Duodenal mucosa (tissue), 2 donors: ENCODE data around the gene SAC3D1.

Source experiments
- H3K27ac ChIP-seq: one replicate; pipeline ENCODE4 v1.7.0; 2013; ENCODE audit warnings: low read depth, low read length
- H3K27me3 ChIP-seq, 2 donors: one replicate each; pipeline ENCODE4 v1.7.0; 2013; ENCODE audit warnings: low read length in 2 of 2, control low read depth in 1 of 2; ENCODE audit not compliant: insufficient read depth in 2 of 2, control insufficient read depth in 1 of 2
- H3K36me3 ChIP-seq, 2 donors: one replicate each; pipeline ENCODE4 v1.7.0; 2013; ENCODE audit warnings: low read length in 2 of 2, control low read depth in 1 of 2; ENCODE audit not compliant: insufficient read depth in 2 of 2, control insufficient read depth in 1 of 2
- H3K4me1 ChIP-seq, 2 donors: one replicate each; pipeline ENCODE4 v1.7.0; 2013; ENCODE audit warnings: low read length in 2 of 2, control low read depth in 1 of 2; ENCODE audit not compliant: insufficient read depth in 2 of 2, control insufficient read depth in 1 of 2
- H3K4me3 ChIP-seq, 2 donors: one replicate each; pipeline ENCODE4 v1.7.0; 2013; ENCODE audit warnings: low read length in 2 of 2, low read depth in 1 of 2
- H3K9ac ChIP-seq, 2 donors: one replicate each; pipeline ENCODE4 v1.7.0; 2013; ENCODE audit warnings: low read length in 2 of 2, low read depth in 1 of 2
- H3K9me3 ChIP-seq, 2 donors: one replicate each; pipeline ENCODE4 v1.7.0; 2013; ENCODE audit warnings: low read length in 2 of 2, control low read depth in 1 of 2; ENCODE audit not compliant: control insufficient read depth in 1 of 2

SAC3D1 gene

GRCh38 chr11:65069217-65069616 is 28.2 kb downstream of the SAC3D1 start:
- Histone ChIP-seq H3K9ac (no peak overlapping the region), H3K4me3 (no peak overlapping the region), H3K4me1 (no peaks in the 10 kb centered on the region), H3K36me3 (no peaks in the 10 kb centered on the region), H3K9me3 (no peaks in the 10 kb centered on the region), H3K27ac (no peak overlapping the region), H3K27me3 (no peaks in the 10 kb centered on the region)

DNA sequence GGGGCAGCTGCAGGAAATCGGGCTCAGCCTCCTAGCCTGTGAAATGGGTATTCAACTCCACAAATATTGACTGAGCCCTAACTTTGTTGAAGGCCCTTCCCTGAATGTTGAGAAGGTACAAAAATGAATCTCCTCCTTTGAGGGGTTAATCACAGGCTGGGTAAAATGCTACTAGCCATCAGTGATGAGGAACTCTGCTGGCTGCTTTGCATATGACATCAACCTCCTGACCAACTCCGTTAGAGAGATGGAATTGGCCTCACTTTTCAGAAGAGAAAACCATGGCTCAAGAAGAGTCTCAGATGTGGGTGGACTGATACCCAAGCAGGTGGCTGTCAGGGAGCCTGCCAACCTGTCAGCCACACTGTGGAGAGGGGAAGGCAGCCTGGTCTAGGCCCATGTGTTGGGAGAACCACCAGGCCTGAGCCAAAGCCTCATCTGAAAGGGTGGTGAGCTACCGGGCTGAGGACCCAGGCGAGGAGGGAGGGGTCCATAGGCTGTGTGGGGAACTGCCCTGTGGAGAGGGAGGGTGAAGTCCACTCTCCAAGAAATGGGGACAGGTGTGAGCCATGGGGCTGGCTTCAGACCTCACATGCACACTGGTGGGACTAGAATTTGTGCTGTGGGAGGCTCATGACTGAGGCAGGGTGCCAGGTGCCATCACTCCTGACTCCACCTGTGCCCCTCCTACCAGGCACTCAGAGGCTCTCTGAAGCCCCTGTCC is 31.1 kb downstream of the SAC3D1 start:
- no peaks in the 10 kb centered on the region for H3K27me3 ChIP-seq
- H3K9ac ChIP-seq: no peak overlapping the region
- H3K27ac ChIP-seq: no peak overlapping the region
- no peak overlapping the region for H3K4me3 ChIP-seq
- no peaks in the 10 kb centered on the region for H3K4me1 ChIP-seq
- H3K9me3 ChIP-seq: no peaks in the 10 kb centered on the region
- H3K36me3 ChIP-seq: no peaks in the 10 kb centered on the region

DNA sequence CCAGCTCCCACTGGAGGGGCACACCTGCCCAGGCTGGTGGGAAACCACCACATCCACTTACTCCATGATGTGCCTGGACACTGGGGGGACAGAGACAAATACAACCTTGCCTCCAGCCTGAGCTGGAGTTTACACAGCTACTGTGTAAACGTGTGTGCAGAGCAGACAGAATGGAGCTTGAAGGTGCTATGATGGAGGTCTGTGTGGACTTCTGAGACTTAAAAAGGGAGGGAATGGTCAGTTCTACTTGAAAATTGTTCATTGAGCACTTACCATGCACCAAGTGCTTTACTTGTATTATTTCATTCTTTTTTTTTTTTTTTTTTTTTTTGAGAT is 31.6 kb downstream of the SAC3D1 start:
- Histone ChIP-seq H3K36me3 (no peaks in the 10 kb centered on the region), H3K9me3 (no peaks in the 10 kb centered on the region), H3K27ac (no peak overlapping the region), H3K4me1 (peaks cover 0 to under 1% of the 10 kb centered on the region in 2 donors), H3K4me3 (no peak overlapping the region), H3K9ac (no peak overlapping the region), H3K27me3 (no peaks in the 10 kb centered on the region)

DNA sequence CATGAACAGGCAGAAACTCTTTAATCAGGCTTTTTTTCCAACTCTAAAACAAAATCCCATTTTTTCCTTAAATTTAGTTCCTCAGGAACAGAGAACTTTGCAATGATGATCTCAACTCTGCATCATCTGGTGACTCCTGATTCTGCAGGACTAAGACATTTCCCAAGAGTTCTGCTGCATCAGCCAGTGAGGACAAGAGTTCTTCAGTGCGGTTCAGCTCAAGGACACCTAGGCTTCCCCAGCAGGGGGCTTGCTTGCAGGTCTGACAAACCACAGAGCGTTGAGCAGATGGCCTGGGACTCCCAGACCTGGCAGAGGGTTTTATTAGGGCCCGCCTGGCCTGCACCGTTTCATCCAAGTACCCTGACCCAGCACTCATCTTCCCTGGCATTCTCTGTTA is 36.4 kb downstream of the SAC3D1 start:
- Histone ChIP-seq H3K4me1 (peaks cover 10 to 15% of the 10 kb centered on the region in 2 donors), H3K9me3 (no peaks in the 10 kb centered on the region), H3K27ac (no peak overlapping the region), H3K36me3 (peaks cover 0 to 3% of the 10 kb centered on the region in 2 donors), H3K9ac (no peak overlapping the region), H3K4me3 (no peak overlapping the region), H3K27me3 (no peaks in the 10 kb centered on the region)

DNA sequence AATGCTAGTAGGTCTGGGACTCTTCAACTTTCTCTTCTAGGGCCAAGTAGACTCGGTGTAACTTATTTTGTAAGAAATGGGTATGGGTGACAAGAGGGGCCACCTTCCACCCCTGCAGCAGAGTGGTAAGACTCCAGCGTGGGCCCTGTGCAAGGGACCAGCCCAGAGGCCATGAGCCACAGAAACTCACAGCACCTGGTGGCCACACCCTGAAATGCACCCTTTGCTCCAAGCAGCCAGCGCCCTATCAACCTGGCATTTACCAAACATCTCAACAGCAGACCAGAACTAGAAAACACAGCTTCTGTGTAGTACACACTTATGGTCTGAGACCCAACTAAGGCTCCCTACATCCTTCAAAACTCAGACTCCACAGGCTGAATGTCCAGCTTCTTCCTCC is 37.1 kb downstream of the SAC3D1 start:
- Histone ChIP-seq H3K27ac (no peak overlapping the region), H3K9me3 (no peaks in the 10 kb centered on the region), H3K36me3 (peaks cover 0 to 3% of the 10 kb centered on the region in 2 donors), H3K9ac (peak overlapping the region; percentile 54), H3K27me3 (no peaks in the 10 kb centered on the region), H3K4me3 (peak overlapping the region in 1 of 2 donors; percentile 25), H3K4me1 (peaks cover 16 to 19% of the 10 kb centered on the region in 2 donors)

DNA sequence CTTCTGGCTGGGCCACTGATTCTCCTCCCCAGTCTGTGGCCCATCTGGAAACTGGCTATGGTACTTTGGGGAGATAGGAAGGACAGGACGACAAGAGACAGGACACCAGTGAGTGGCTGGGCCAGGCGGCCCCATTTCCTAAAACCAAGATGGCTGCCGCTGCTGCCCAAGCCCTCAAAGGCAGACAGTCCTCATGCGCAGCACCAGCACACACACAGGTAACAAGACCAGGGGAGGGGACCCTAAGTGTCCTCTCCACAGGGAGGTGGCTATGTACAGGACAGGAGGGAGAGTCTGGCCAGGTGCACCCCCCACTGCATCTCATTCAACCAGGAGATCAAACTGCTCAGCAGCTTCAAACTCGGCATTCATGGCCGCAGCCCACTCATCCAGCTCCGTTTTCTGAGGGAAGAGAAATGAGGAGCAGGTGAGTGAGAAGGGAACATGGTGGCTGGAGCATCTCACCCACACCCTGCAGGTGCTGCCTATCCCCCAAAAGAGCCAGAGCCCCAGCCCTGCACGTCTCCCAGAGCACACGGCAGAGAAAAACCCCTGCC is 37.9 kb downstream of the SAC3D1 start:
- Histone ChIP-seq H3K4me1 (peaks cover 22 to 24% of the 10 kb centered on the region in 2 donors), H3K4me3 (peak overlapping the region in 1 of 2 donors; percentile 25), H3K9me3 (no peaks in the 10 kb centered on the region), H3K27ac (no peak overlapping the region), H3K27me3 (no peaks in the 10 kb centered on the region), H3K9ac (peak overlapping the region; percentile 54), H3K36me3 (peaks cover 0 to 3% of the 10 kb centered on the region in 2 donors)

DNA sequence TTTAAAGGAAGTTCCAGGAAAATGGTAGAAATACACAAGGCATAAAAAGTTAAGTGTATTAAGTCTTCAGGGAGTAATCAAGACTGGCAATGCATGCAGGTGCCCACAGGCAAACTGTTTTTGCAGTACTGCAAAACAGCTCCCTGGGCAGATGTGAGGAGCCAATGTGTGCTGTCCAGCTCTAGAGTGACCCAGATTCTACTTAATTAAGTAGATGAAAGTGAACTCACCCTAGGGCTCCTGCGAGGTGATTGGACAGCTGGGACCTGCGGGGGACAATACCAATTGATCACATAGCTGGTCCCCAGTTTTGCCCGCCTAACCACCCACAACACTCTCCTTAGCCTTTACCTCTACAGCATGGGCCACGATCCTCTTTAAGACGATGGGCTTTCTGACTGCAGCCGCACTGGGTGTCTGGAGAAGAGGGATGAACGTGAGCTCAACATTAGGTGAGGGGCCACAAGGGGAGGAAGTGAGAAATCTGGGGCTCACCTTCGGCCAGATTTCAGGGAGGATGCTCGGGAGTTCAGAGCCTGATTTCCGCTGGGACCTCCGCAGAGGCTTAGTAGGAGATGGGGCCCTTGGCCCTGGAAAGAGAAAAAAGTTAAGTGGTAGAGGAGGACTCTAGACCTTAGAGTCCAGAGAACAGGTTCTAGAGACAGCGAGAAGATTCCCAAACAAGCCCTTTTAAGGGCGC is 42.3 kb downstream of the SAC3D1 start:
- Histone ChIP-seq H3K9ac (peak overlapping the region; percentile 35 to 96), H3K27ac (no peak overlapping the region), H3K27me3 (no peaks in the 10 kb centered on the region), H3K4me1 (peaks cover 30% of the 10 kb centered on the region in 2 donors), H3K36me3 (peaks cover 22 to 33% of the 10 kb centered on the region in 2 donors), H3K4me3 (peak overlapping the region; percentile 85 to 99), H3K9me3 (no peaks in the 10 kb centered on the region)

DNA sequence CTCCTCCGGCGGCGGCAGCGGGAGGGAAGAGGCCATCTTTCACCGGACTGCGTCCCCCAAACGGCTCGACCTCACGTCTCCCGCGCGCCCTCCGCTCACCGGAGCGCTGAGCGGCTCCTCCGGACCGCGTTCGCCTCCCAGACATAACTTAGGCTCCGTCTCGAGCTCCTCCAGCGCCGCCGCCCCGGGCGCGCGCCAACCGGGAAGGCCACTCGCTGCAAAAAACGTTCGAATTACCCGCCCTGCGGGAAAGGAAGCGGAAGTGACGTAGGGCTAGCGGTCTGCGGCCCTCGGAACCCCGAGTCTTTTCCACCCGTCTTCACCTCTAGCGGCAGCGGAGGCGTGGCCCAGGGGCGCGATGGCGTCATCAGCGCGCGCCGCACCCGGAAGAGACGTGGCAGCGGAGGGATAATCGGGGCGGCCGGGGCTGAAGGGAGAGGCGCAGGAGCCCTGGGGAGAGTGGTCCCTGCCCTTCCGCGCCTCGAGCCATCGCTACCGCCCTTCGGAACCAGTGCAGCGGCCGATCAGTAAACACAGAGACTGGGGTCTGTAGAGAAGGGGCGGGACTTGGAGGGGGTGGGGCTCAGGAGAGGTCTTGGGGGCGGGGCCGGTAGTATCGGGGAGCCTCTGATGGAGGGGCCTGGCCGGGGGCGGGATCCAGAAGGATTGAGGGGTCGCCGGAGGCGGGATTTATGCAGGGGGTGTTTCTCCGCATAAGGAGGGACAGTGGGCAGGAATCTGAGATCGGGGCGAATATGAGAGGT is 43.0 kb downstream of the SAC3D1 start, which contains the start of the genes CDCA5 and ZFPL1:
Gene CDCA5, minus strand, starts transcription at position 207 of the 764 bp plus-strand sequence. Its CDS starts 62 bp downstream, at position 145.
Gene ZFPL1, plus strand, starts transcription at position 389 of the 764 bp plus-strand sequence. CDS start 477 bp downstream, outside the sequence.
- peaks cover 22 to 40% of the 10 kb centered on the region in 2 donors for H3K36me3 ChIP-seq
- H3K27ac ChIP-seq: peak within 1 kb of the TSS; percentile 97
- H3K4me1 ChIP-seq: peaks cover 23 to 25% of the 10 kb centered on the region in 2 donors
- H3K27me3 ChIP-seq: no peaks in the 10 kb centered on the region
- H3K4me3 ChIP-seq: peak within 1 kb of the TSS; percentile 85 to 99
- H3K9me3 ChIP-seq: no peaks in the 10 kb centered on the region
- H3K9ac ChIP-seq: peak within 1 kb of the TSS; percentile 82 to 96

GRCh38 chr11:65084598-65085375 is 43.8 kb downstream of the SAC3D1 start:
- H3K27me3 ChIP-seq: no peaks in the 10 kb centered on the region
- H3K9me3 ChIP-seq: no peaks in the 10 kb centered on the region
- peak overlapping the region; percentile 82 to 96 for H3K9ac ChIP-seq
- peaks cover 22 to 48% of the 10 kb centered on the region in 2 donors for H3K36me3 ChIP-seq
- peaks cover 22 to 25% of the 10 kb centered on the region in 2 donors for H3K4me1 ChIP-seq
- peak overlapping the region; percentile 97 for H3K27ac ChIP-seq
- H3K4me3 ChIP-seq: peak overlapping the region; percentile 85 to 99
